Measurements from ENCODE around the gene LDB3.

Gene LDB3

DNA sequence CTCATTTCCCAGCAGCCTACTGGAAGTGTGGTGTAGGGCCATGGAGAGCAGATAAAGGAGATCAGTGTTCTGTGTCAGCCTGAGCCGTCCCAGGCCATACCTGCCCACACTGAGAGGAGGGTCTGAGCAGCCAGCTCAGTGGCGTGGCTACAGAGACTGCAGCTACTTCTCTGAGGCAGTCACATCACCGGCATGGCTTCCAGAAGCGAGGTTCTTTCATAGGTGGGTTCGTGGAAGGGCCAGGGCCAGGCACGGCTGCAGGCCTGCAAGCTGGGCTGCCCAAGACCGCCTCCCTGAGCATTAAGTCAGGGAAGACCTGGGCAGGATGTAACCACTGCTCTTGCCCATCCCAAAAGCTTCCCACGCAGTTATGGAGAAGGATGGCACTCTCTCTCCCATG lies 34.9 kb downstream of the LDB3 start:
- Histone ChIP-seq H3K4me3 (ENCODE audit: low read length) (no peak overlapping the region), H3K9ac (ENCODE audit: low read depth, low read length) (no peak overlapping the region), H3K36me3 (ENCODE audit: insufficient read depth, low read length) (no peaks in the 10 kb centered on the region), H3K4me1 (ENCODE audit: control insufficient read depth, insufficient read depth, low read length) (no peaks in the 10 kb centered on the region), H3K9me3 (replicated peaks; ENCODE audit: low read length) (no peaks in the 10 kb centered on the region), H3K27me3 (ENCODE audit: control insufficient read depth, insufficient read depth, low read length) (no peaks in the 10 kb centered on the region), H3K4me2 (ENCODE audit: low read length) (no peak overlapping the region)

DNA sequence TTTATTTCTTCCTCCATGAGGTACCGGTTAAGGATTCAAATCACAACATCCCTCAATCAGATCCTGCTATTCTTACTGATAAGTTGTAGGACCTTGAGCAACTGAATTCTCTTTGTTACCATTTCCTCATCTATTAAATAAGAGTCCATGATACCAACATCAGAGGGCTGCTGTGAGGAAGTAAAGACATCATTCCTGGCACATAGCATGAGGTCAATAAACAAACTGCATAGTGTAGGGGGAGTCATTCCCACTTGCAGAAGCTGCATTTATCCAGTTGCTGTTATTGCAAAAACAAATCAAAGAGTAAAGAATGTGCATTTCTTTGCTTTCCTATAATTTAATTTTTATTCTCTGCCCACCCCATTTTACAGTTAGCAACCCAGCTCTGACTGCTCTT lies 36.8 kb downstream of the LDB3 start:
- Histone ChIP-seq H3K27me3 (ENCODE audit: control insufficient read depth, insufficient read depth, low read length) (no peaks in the 10 kb centered on the region), H3K4me2 (ENCODE audit: low read length) (no peak overlapping the region), H3K36me3 (ENCODE audit: insufficient read depth, low read length) (no peaks in the 10 kb centered on the region), H3K4me1 (ENCODE audit: control insufficient read depth, insufficient read depth, low read length) (no peaks in the 10 kb centered on the region), H3K9ac (ENCODE audit: low read depth, low read length) (no peak overlapping the region), H3K4me3 (ENCODE audit: low read length) (no peak overlapping the region), H3K9me3 (replicated peaks; ENCODE audit: low read length) (no peaks in the 10 kb centered on the region)

DNA sequence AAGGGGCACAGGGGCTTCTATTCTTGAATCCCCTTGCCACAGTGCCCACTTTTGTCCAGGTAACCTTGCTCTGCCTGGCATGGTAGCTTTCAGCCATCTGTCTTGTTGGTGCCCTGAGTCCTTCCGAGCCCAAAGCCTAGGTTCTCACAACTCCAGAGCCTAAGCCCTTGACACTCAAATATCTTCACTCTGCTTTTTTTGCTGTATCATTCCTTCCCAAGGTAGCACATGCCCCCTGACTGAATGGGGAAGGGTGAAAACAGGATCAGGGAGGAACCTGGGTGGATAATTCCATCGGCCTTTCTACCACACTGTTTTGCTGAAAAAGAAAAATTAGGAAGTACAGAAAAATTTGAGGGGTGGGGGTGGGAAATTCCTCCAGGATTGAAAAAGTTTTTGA lies 37.6 kb downstream of the LDB3 start:
- no peak overlapping the region for H3K4me2 ChIP-seq (ENCODE audit: low read length)
- H3K9me3 ChIP-seq (replicated peaks; ENCODE audit: low read length), result no peaks in the 10 kb centered on the region
- H3K36me3 ChIP-seq (ENCODE audit: insufficient read depth, low read length), result no peaks in the 10 kb centered on the region
- H3K9ac ChIP-seq (ENCODE audit: low read depth, low read length), result no peak overlapping the region
- no peak overlapping the region for H3K4me3 ChIP-seq (ENCODE audit: low read length)
- H3K4me1 ChIP-seq (ENCODE audit: control insufficient read depth, insufficient read depth, low read length), result peaks cover 5% of the 10 kb centered on the region
- H3K27me3 ChIP-seq (ENCODE audit: control insufficient read depth, insufficient read depth, low read length), result no peaks in the 10 kb centered on the region

DNA sequence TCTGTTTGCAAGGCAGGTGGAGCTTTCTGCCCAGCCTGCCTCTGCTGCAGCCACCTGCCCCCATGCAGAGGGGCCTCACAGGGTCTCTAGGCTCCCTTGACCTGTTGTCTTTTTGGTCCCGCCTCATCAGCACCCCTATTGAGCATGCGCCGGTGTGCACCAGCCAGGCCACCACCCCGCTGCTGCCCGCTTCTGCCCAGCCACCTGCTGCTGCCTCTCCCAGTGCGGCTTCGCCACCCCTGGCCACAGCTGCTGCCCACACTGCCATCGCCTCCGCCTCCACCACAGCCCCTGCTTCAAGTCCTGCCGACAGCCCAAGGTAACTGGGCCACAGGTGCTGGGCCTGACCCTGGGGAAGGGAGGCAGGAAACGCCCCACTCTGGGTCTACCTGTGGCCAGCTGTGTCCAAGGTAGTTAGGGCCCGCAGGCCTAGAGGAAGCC lies 38.1 kb downstream of the LDB3 start:
- Histone ChIP-seq H3K27me3 (ENCODE audit: control insufficient read depth, insufficient read depth, low read length) (no peaks in the 10 kb centered on the region), H3K9ac (ENCODE audit: low read depth, low read length) (no peak overlapping the region), H3K4me2 (ENCODE audit: low read length) (no peak overlapping the region), H3K36me3 (ENCODE audit: insufficient read depth, low read length) (no peaks in the 10 kb centered on the region), H3K4me1 (ENCODE audit: control insufficient read depth, insufficient read depth, low read length) (peaks cover 6% of the 10 kb centered on the region), H3K4me3 (ENCODE audit: low read length) (no peak overlapping the region), H3K9me3 (replicated peaks; ENCODE audit: low read length) (no peaks in the 10 kb centered on the region)

DNA sequence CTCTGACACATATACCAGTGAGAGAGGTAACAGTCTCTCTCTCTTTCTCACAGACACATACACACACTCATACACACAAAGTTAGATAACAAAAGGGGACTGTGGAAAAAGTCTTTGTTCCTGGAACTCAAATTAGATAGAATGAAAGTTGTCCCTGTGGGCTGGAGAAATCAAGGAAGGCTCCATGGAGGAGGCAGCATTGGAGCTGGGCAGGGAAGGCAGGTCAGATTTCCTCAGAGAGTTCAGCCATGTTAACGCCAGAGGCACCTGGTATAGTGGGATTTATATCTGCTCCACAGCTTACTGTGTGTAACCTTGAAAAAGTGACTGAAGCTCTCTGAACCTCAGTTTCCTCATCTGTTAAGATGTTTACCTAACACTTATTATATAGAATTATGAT lies 38.7 kb downstream of the LDB3 start:
- Histone ChIP-seq H3K4me2 (ENCODE audit: low read length) (no peak overlapping the region), H3K9ac (ENCODE audit: low read depth, low read length) (no peak overlapping the region), H3K9me3 (replicated peaks; ENCODE audit: low read length) (no peaks in the 10 kb centered on the region), H3K4me1 (ENCODE audit: control insufficient read depth, insufficient read depth, low read length) (peaks cover 6% of the 10 kb centered on the region), H3K36me3 (ENCODE audit: insufficient read depth, low read length) (no peaks in the 10 kb centered on the region), H3K4me3 (ENCODE audit: low read length) (no peak overlapping the region), H3K27me3 (ENCODE audit: control insufficient read depth, insufficient read depth, low read length) (no peaks in the 10 kb centered on the region)

DNA sequence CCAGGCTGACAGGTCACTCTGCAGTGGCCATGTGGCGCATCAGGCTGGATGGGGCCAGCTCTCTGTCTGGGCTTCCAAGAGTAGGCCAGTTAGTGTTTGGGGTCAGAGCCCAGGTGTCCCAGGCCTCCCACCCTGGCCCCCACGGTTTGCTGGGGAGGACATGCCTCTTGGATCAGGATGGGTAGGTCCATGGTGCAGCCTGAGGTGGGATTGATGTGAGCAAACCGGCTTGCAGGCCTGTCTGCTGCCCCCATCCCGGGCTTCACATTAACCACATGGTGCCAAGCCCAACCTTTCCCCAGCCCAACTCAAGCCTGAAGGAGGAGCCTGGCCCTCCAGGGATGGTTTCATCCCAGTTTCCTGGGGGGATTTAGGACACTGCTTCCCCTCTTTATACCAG lies 39.2 kb downstream of the LDB3 start:
- Histone ChIP-seq H3K27me3 (ENCODE audit: control insufficient read depth, insufficient read depth, low read length) (no peaks in the 10 kb centered on the region), H3K4me2 (ENCODE audit: low read length) (no peak overlapping the region), H3K9me3 (replicated peaks; ENCODE audit: low read length) (no peaks in the 10 kb centered on the region), H3K4me1 (ENCODE audit: control insufficient read depth, insufficient read depth, low read length) (peaks cover 10% of the 10 kb centered on the region), H3K4me3 (ENCODE audit: low read length) (no peak overlapping the region), H3K9ac (ENCODE audit: low read depth, low read length) (no peak overlapping the region), H3K36me3 (ENCODE audit: insufficient read depth, low read length) (no peaks in the 10 kb centered on the region)

DNA sequence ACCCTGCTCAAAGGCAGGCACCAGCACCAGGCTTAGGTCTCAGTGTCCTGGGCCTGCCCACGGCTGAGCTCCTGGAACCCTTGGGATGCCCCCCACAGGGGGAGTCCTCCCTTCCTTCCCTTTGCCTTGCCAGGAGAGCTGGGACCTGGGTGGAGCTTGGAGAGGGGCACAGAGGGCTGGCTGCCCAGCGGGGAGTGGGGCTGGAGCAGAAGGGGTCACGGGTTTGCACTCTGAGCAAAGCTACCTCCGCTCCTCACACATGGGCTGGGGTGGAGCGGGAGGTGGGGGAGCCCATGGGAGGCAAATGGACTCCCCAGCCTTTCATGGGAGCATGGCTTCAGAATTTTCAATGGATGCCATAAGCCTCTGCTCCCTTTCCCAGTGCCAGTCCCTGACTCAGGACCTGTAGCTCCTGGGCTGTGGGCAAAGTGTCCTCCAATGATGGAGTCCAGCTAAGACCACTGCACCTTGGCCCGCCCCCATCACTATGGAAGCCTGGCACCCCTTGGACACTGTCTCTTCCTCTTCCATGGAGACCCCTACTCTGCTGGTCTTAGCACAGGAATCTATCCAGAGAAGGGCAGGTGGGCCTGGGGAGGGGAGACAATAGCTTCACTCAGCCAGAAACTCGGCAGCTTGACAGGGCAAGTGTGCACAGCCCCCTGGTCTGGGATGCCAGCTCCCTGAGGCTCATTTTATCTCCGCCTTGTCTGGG lies 39.9 kb downstream of the LDB3 start:
- no peak overlapping the region for H3K4me2 ChIP-seq (ENCODE audit: low read length)
- H3K9me3 ChIP-seq (replicated peaks; ENCODE audit: low read length), result no peaks in the 10 kb centered on the region
- no peaks in the 10 kb centered on the region for H3K36me3 ChIP-seq (ENCODE audit: insufficient read depth, low read length)
- no peak overlapping the region for H3K4me3 ChIP-seq (ENCODE audit: low read length)
- no peak overlapping the region for H3K9ac ChIP-seq (ENCODE audit: low read depth, low read length)
- H3K27me3 ChIP-seq (ENCODE audit: control insufficient read depth, insufficient read depth, low read length), result no peaks in the 10 kb centered on the region
- H3K4me1 ChIP-seq (ENCODE audit: control insufficient read depth, insufficient read depth, low read length), result peaks cover 11% of the 10 kb centered on the region

DNA sequence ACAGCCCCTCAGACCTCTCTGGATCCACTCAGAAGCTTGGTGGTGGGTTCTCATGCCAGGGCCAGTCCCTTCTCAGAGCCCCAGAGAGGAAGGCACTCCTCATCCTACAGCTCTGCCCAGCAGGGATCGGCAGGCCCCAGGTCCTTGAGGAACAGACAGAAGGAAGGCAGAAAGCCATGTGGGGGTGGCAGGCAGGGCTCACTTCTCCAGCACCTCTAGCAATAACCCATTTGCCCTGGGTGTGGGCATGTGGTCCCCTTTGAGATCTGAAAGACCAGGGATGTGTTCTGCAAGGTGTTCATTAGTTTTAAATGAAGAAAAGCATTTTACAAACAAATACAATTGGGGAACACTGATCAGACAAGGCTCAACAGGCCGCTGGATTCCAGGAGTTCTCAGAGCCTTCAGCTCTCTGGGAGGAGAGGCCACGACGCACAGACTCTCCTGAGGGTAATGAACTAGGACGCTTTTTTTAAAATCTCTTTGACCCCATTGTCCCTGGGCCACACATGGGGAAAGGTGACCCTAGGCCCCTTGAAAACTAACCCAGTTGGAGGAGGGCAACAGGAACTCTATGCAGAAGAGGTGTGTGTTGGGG lies 40.6 kb downstream of the LDB3 start:
- H3K4me1 ChIP-seq (ENCODE audit: control insufficient read depth, insufficient read depth, low read length), result peaks cover 11% of the 10 kb centered on the region
- no peaks in the 10 kb centered on the region for H3K9me3 ChIP-seq (replicated peaks; ENCODE audit: low read length)
- H3K4me3 ChIP-seq (ENCODE audit: low read length), result no peak overlapping the region
- H3K9ac ChIP-seq (ENCODE audit: low read depth, low read length), result no peak overlapping the region
- no peaks in the 10 kb centered on the region for H3K36me3 ChIP-seq (ENCODE audit: insufficient read depth, low read length)
- H3K27me3 ChIP-seq (ENCODE audit: control insufficient read depth, insufficient read depth, low read length), result no peaks in the 10 kb centered on the region
- H3K4me2 ChIP-seq (ENCODE audit: low read length), result no peak overlapping the region

DNA sequence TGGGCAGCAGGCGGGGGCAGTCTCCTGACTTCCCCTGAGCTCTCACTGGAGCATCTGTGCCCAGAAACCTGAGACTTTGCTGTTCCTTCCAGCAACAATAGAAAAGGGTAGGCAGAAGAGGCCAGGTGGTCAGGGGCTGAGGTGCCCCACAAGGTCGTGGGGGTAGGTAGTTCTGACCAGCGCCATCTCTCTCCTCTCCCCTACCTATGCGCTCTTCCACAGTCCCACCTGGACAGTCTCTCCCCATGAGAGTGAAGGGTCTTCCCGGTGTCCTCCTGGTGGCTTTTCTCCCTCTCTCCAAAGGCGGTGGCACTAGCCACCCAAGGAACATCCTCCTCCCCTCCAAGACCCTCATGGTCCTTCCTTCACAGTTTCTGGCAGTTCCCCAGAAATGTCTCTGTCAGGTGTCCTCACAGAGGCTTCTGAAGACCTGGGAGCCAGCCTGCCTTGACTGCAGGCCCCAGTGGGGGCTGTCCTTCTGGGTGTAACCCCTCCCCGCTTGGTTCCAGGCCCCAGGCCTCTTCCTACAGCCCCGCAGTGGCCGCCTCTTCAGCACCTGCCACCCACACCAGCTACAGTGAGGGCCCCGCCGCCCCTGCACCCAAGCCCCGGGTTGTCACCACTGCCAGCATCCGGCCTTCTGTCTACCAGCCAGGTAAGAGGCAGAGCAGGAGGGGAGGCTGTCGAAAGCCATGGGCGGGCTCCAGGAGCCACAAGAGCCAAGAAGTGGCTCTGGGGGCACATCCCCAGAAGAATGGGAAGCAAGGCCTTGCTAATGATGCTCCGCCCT lies 41.3 kb downstream of the LDB3 start:
- Histone ChIP-seq H3K4me1 (ENCODE audit: control insufficient read depth, insufficient read depth, low read length) (peaks cover 11% of the 10 kb centered on the region), H3K9me3 (replicated peaks; ENCODE audit: low read length) (no peaks in the 10 kb centered on the region), H3K36me3 (ENCODE audit: insufficient read depth, low read length) (no peaks in the 10 kb centered on the region), H3K27me3 (ENCODE audit: control insufficient read depth, insufficient read depth, low read length) (no peaks in the 10 kb centered on the region), H3K9ac (ENCODE audit: low read depth, low read length) (no peak overlapping the region), H3K4me3 (ENCODE audit: low read length) (no peak overlapping the region), H3K4me2 (ENCODE audit: low read length) (no peak overlapping the region)

DNA sequence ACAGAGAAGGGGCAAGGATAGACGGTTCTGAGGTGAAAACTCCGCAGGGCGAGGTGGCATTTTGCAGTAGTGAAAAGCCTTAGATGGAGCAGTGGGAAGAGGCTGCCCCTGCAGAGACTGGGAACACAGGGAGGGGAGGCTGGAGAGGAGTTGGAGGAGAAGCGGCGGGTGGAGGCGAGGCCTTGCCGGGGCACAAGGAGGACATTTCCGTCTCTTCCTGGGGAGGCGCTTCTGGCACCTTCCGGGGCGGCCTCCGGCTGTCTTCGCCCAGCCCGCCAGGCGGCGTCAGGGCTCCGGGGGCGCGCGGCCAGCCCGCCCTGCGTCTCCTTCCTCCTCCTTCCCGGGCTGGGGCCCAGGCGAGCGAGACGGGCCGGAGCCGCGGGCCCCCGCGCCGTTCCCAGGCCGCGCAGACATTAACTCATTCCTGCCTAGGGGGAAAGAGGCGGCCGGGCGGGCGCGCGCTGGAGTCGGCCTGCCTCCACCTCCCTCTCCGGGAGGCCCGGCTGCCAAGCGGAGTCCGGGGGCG lies 42.7 kb downstream of the LDB3 start:
- H3K27me3 ChIP-seq (ENCODE audit: control insufficient read depth, insufficient read depth, low read length), result no peaks in the 10 kb centered on the region
- H3K9me3 ChIP-seq (replicated peaks; ENCODE audit: low read length), result no peaks in the 10 kb centered on the region
- peak overlapping the region; percentile 74 for H3K4me3 ChIP-seq (ENCODE audit: low read length)
- peak overlapping the region; percentile 89 for H3K4me2 ChIP-seq (ENCODE audit: low read length)
- H3K9ac ChIP-seq (ENCODE audit: low read depth, low read length), result peak overlapping the region; percentile 89
- H3K36me3 ChIP-seq (ENCODE audit: insufficient read depth, low read length), result no peaks in the 10 kb centered on the region
- peaks cover 11% of the 10 kb centered on the region for H3K4me1 ChIP-seq (ENCODE audit: control insufficient read depth, insufficient read depth, low read length)

DNA sequence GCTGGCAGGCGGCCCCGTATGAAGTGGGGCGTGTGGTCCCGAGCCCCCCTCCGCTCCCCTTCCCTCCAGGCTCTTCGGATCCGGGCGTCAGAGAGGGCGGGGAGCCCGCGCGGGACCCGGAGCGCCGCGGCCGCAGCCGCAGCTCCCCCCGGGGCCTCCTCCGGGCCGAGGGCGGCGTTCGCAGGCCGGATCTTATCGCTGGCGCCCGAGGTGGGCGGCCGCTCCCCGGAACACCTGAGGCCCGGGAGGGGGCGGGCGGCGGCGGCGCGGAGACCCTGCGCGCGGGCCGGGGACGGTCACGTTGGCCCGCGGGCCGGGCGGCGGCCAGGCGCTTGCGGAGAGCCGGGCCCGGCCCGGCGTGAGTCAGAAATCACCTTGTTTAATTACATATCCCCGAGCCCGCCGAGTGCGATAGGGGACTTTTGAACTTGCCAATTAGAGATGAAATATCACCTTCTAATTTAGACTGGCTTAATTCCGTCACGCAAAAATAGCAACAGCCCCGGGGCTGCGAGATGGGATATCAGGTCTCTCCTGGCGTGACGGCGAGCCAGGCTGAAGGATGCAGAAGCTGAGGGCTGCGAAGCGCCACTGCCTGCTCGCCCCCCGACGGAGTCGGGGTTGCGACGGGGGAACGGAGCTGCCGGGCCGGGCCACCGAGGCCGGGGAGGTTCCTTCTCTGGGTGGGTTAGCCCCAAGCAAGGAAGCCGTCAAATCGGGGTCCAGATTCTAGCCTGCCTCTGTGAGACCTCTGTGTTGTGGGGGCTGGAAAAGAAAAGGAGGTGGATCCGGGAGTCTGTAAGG lies 43.4 kb downstream of the LDB3 start:
- Histone ChIP-seq H3K9ac (ENCODE audit: low read depth, low read length) (peak overlapping the region; percentile 89), H3K4me3 (ENCODE audit: low read length) (peak overlapping the region; percentile 74), H3K36me3 (ENCODE audit: insufficient read depth, low read length) (no peaks in the 10 kb centered on the region), H3K4me2 (ENCODE audit: low read length) (peak overlapping the region; percentile 89), H3K4me1 (ENCODE audit: control insufficient read depth, insufficient read depth, low read length) (peaks cover 11% of the 10 kb centered on the region), H3K9me3 (replicated peaks; ENCODE audit: low read length) (no peaks in the 10 kb centered on the region), H3K27me3 (ENCODE audit: control insufficient read depth, insufficient read depth, low read length) (no peaks in the 10 kb centered on the region)
